ENCODE data around the gene ARMC5.
"Not testable (repeated sequence)": the region's sequence is repeated elsewhere in the genome, so short reads cannot be mapped to it uniquely, and the experiment has no call there.

The ARMC5 gene

DNA sequence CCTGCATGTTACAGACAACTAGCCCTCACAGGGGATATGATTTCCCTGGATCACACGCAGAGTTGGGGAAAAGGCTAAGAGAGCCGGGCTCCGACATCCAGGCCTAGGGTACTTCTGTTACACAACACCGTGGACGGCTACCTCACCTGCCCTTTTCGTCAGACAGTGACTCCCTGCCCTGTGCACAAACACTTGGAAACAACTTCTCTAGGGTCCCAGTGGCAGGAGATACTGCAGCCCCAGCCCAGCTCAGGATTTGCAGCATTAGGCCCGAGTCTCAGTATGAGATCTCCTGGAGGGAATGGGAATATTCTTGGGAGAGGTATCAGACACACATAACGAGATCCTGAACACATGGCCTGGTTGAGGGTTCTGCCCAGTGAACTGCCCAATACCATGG is 40.6 kb downstream of the ARMC5 start:
- DNase-seq (ENCODE audit: low read depth in 2 of 2): no peak

DNA sequence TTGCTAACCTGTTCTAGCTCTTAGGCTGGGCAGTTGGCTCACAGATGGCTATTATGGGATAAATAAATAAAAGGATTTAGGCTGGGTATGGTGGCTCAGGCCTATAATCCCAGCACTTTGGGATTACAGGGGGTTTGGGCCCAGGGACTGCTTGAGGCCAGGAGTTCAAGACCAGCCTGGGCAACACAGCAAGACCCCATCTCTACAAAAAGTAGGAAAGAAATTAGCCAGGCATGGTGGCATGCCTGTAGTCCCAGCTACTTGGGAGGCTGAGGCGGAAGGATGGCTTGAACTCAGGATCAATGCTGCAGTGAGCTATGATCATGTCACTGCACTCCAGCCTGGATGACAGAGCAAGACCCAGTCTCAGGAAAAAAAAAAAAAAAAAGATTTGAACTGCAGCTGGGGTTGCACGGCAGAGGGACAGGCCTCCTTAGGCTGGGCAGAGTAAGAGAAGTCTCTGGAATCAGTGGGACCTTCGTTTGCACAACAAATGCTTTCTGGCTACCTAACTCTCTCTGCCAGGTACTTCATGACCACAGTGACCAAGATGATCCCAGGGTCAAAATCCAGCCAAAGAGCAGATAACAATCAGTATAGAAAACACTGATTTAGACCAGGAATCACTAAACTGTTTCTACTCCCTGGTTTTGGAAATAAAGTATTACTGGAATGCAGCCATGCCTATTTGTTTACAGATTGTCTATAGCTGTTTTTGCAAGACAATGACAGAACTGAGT is 42.1 kb downstream of the ARMC5 start:
- DNase-seq (ENCODE audit: low read depth in 2 of 2): no peak

DNA sequence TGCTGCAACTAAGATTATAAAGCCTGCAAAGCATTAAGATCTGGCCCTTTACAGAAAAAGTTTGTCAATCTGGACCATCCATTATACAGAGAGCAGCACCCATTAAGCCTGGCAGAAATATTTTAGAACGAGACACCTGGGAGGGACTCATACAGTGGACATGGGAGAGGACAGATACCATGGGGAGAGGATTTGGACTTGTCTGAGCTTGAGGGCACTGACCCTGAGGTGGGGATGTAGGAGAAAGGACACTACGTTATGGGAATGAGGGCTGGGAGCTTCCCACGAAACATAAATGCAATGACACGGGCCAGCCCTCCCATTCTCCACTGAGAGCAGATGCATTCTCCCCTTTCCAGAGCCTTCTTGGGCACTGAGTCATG is 42.7 kb downstream of the ARMC5 start:
- no peak for DNase-seq (ENCODE audit: low read depth in 2 of 2)

DNA sequence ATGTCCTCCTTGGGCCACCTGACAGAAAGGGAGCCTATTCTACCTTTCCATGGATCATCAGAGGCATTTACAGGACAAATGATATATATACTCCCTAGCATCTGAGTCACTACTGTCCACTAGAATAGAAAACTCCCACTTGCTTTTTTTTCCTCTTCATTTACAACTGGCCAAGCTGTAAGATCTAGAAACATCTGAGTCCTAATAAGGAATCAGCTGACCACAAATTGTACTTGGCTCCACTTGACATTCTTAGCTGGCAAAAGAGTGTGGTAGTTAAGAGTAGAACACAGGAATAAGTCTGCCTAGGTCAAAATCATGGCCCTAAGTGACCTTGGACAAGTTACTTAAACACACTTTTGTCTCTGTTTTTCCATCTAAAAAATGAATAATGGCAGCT is 43.7 kb downstream of the ARMC5 start:
- no peak for DNase-seq (ENCODE audit: low read depth in 2 of 2)

DNA sequence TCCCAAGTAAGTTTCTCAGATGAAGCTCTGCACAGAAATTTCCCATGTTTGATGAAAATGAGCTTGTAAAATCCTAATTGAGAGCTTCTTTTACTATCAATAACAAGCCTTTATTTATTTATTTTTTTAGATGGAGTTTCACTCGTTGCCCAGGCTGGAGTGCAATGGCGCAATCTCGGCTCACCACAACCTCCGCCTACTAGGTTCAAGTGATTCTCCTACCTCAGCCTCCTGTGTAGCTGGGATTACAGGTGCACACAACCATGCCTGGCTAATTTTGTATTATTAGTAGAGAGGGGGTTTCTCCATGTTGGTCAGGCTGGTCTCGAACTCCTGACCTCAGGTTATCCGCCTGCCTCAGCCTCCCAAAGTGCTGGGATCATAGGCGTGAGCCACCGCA is 44.3 kb downstream of the ARMC5 start:
- not testable (repeated sequence) for DNase-seq (ENCODE audit: low read depth in 2 of 2)

DNA sequence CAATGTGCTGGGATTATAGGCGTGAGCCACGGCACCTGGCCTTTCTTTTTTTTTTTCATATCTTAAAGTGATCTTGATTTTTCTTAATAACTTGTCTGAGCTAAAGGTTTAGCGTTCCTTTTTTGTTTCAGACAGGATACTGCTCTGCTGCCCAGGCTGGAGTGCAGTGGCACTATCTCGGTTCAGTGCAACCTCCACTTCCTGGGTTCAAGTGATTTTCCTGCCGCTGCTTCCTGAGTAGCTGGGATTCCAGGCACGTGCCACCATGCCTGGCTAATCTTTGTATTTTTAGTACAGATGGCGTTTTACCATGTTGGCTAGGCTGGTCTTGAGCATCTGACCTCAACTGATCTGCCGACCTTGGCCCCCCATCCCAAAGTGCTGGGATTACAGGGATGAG is 44.9 kb downstream of the ARMC5 start:
- DNase-seq (ENCODE audit: low read depth in 2 of 2): no peak

DNA sequence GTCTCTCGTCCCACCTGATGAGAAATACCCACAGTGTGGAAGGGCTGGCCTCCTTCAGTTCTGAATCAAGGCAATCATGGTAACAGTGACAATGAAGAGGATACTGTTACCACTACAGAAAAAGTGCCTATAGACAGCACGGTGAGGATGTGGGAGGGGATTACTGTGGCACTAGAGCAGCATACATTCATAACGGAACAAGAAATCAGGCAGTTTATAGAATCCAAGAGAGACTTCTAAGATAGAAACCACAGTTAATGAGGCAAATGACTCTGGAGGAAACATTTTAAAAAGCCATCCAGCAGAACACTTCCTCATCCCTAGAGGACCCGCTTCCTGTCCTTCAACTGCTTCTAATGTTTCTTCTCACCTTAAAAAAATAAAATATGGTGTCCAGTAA is 46.2 kb downstream of the ARMC5 start:
- DNase-seq (ENCODE audit: low read depth in 2 of 2): no peak

DNA sequence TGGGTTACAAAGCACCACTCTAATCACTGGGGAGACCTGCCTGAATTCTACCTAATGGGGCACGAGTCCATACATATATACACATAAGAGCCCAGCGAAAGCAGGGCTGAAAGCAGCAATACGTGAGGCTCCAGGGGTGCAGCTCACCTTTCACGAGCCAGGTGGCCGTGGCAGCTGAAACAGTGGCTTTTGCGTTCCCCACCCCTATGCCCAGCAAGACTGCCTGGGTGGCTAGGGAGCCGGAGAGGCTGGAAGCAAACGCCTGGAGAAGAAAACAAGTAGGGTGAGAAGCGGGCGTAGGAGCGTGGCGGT is 48.3 kb downstream of the ARMC5 start:
- no peak for DNase-seq (ENCODE audit: low read depth in 2 of 2)

DNA sequence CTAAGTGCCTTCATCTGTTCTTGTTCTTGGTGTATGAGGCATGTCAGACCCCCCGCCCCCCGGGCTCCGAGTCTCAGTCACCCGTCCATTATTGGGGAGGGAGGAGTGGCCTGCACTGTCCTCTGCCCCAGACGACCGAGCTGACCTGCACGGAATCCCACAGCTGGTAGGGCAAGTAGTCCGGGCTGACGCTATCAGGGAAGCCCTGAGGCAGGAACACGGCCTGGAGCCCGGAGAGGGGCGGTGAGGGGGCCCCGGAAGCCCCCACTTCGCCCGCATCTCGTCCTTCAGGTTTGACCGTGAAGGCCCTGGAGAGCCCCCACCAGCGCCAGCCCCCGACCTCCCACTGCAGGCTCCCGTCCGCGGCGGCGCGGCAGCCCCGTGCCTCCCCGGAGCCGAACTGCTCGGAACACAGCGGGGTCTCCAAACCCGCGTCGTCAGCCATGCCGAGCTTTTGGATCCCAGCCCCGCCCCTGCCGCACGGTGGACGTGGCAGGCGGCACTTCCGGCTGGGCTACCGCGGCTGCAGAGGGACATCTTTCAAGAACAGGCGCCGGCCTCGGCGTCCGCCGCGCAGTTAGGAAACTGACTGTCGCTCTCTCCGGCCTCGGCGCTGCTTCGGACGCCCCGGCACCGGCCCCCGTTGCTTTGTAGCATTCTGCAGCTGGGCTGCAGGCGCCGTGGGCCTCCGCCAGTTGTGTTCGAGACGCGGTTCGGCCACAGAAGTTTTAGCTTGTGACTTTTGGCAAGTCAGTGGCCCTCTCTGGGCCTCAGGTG is 48.8 kb downstream of the ARMC5 start, which contains the start of gene RUSF1:
TSS of gene RUSF1 (minus strand) at position 463 of the 777 bp plus-strand sequence. CDS start at position 445, 18 bp downstream.
- DNase-seq (ENCODE audit: low read depth in 2 of 2): peak; percentile 79 to 80

DNA sequence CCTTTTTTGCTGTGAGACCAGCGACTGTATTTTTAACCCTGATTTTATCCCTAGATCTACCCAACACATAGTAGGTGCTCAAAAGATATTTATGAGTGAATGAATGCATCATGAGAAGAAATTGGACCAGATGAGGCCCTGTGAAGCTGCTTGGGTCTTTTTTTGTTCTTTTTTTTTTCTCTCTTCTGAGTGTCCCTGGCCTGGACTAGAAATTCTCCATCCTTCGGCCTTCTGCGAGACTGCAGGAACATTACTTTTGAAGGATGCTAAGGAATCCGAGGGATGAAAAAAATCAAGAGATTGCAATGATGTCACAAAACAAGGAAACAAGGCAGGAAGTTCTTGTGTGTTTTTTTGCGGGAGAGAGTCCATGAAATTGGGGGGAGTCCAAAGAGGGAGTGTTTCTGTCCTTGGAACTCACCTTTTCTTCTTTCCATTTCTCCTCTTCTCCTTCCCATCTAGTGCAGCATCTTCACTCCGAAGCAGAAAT is 49.5 kb downstream of the ARMC5 start:
- DNase-seq (ENCODE audit: low read depth in 2 of 2): no peak

DNA sequence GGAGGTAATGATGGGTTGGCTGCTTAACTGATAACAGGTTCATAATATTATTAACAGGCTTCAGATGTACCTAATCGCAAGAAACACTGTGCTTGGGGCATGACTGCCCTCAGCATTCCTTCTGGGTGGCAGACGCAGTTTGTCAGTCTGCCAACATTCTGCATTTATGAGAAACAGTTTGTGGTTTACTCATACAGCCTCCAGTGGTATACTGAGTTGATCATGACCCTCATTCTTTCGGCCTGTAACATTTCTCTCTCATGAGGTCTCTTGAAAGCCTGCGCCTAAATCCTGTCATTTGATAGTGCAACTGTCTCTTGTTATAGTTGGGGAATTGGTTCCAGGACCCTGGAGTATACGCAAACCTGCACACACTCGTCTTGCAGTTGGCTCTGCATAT is 53.8 kb downstream of the ARMC5 start:
- no peak for DNase-seq (ENCODE audit: low read depth in 2 of 2)

DNA sequence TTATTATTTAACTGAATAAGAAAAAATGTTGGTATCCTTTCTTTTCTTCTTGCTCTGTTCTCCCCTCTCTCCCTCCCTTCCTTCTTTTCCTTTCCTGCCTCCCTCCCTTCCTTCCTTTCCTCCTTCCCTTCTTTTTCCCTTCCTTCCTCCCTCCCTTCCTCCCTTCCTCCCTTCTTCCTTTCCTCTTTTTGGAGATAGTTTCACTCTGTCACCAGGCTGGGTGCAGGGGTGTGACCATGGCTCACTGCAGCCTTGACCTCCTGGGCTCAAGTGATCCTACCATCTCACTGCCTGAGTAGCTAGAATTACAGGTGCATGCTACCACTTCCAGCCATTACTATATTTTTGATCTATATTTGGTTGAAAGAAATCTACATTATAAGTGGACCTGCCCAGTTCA is 54.6 kb downstream of the ARMC5 start:
- no peak for DNase-seq (ENCODE audit: low read depth in 2 of 2)

Measured in stimulated activated CD8-positive, alpha-beta memory T cell treated with anti-CD3 and anti-CD28 coated beads, Interleukin-15, amount 100 ng/mL, for 48 hours (primary cell).